ENCODE measurements around the gene CLEC16A.
"Not testable (repeated sequence)": the region's sequence is repeated elsewhere in the genome, so short reads cannot be mapped to it uniquely, and the experiment has no call there.

DNA sequence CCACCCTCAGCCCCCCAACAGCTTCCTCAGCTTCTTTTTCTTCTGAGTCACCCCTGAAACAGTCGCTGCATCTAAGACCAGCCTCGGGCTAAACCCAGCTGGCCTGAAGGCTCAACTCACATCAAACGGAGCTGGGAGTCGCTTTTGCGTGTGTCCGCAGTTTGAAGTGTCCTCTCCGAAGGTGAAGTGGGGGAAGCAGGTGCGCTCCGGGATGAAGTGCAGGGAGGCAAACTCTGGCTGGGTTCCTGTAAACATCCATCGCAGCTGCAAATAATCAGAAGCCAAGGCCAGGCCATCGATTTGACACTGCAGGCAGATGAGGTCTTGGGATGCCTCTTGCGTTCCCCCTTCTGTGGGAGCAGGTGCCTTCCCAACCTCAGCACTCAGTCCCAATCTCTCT lies 15.3 kb upstream of the CLEC16A start:
- TF ChIP-seq, protein P1, sequence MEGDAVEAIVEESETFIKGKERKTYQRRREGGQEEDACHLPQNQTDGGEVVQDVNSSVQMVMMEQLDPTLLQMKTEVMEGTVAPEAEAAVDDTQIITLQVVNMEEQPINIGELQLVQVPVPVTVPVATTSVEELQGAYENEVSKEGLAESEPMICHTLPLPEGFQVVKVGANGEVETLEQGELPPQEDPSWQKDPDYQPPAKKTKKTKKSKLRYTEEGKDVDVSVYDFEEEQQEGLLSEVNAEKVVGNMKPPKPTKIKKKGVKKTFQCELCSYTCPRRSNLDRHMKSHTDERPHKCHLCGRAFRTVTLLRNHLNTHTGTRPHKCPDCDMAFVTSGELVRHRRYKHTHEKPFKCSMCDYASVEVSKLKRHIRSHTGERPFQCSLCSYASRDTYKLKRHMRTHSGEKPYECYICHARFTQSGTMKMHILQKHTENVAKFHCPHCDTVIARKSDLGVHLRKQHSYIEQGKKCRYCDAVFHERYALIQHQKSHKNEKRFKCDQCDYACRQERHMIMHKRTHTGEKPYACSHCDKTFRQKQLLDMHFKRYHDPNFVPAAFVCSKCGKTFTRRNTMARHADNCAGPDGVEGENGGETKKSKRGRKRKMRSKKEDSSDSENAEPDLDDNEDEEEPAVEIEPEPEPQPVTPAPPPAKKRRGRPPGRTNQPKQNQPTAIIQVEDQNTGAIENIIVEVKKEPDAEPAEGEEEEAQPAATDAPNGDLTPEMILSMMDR (IDR thresholded peaks at IDR 0.05), result not testable (repeated sequence)
- TF ChIP-seq POLR2A (IDR thresholded peaks at IDR 0.05), result not testable (repeated sequence)
